Endothelial cell (in vitro differentiated cells): ENCODE data around the gene SDK2. TPM values are rescaled to one million over a fixed set of nuclear protein-coding genes. Genes with fewer than 3 reads are reported as not detected.

Experiments used
- DNase-seq: peaks from one replicate; pipeline ENCODE4 v3.0.0; 2021; ENCODE audit warnings: low spot score
- H3K27ac Mint-ChIP-seq: one replicate; pipeline ENCODE4 v1.8.0; 2021; ENCODE audit warnings: mixed read lengths, inconsistent platforms; ENCODE audit not compliant: unreplicated experiment
- H3K27me3 Mint-ChIP-seq: one replicate; pipeline ENCODE4 v1.8.0; 2021; ENCODE audit warnings: mild to moderate bottlenecking, moderate library complexity, mixed read lengths, inconsistent platforms; ENCODE audit not compliant: unreplicated experiment
- H3K36me3 Mint-ChIP-seq: one replicate; pipeline ENCODE4 v1.8.0; 2021; ENCODE audit warnings: mild to moderate bottlenecking, low read depth, mixed read lengths, inconsistent platforms; ENCODE audit not compliant: unreplicated experiment
- H3K4me1 Mint-ChIP-seq: one replicate; pipeline ENCODE4 v1.8.0; 2021; ENCODE audit warnings: mild to moderate bottlenecking, mixed read lengths, inconsistent platforms; ENCODE audit not compliant: unreplicated experiment
- H3K4me3 Mint-ChIP-seq: one replicate; pipeline ENCODE4 v1.8.0; 2021; ENCODE audit warnings: mild to moderate bottlenecking, mixed read lengths, inconsistent platforms; ENCODE audit not compliant: unreplicated experiment
- H3K9me3 Mint-ChIP-seq: one replicate; pipeline ENCODE4 v1.8.0; 2021; ENCODE audit warnings: mixed read lengths, inconsistent platforms; ENCODE audit not compliant: unreplicated experiment
- total RNA-seq: library from RNA; stranded (reverse); fragmentation: NEBNext Ultra II Directional; extraction: Animal tissue kit (Norgen Biotek cat#: 25700); gene quantifications from one replicate; pipeline ENCODE4 v1.2.1, GENCODE V29; 2021; ENCODE audit not compliant: unreplicated experiment
- TF ChIP-seq, protein P1 (sequence below): fragments of 200-600 bp; sonication (generic); IDR thresholded peaks from one replicate; pipeline ENCODE4 v1.5.0; 2021; ENCODE audit warnings: antibody characterized with exemption; ENCODE audit not compliant: unreplicated experiment

The SDK2 gene
- total RNA-seq, 1 donor from 2014 or later, result 2.4 TPM

DNA sequence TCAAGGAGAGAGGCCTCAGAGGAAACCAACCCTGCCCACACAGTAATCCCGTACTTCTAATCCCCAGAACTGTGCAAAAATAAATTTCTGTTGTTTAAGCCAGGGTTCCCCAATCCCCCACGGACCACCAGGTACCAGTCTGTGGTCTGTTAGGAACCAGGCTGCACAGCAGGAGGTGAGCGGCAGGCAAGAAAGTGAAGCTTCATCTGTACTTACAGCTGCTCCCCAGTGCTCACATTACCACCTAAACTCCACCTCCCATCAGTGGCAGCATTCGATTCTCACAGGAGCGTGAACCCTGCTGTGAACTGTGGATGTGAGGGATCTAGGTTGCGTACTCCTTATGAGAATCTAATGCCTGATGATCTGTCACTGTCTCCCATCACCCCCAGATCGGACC lies 231.3 kb downstream of the SDK2 start:
- Mint-ChIP-seq H3K4me3 (no peak overlapping the region), H3K27ac (no peak overlapping the region), H3K36me3 (no peaks in the 10 kb centered on the region), H3K27me3 (peaks cover 2% of the 10 kb centered on the region), H3K9me3 (no peaks in the 10 kb centered on the region), H3K4me1 (peaks cover 5% of the 10 kb centered on the region)
- TF ChIP-seq, protein P1, sequence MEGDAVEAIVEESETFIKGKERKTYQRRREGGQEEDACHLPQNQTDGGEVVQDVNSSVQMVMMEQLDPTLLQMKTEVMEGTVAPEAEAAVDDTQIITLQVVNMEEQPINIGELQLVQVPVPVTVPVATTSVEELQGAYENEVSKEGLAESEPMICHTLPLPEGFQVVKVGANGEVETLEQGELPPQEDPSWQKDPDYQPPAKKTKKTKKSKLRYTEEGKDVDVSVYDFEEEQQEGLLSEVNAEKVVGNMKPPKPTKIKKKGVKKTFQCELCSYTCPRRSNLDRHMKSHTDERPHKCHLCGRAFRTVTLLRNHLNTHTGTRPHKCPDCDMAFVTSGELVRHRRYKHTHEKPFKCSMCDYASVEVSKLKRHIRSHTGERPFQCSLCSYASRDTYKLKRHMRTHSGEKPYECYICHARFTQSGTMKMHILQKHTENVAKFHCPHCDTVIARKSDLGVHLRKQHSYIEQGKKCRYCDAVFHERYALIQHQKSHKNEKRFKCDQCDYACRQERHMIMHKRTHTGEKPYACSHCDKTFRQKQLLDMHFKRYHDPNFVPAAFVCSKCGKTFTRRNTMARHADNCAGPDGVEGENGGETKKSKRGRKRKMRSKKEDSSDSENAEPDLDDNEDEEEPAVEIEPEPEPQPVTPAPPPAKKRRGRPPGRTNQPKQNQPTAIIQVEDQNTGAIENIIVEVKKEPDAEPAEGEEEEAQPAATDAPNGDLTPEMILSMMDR, result no peak
- no peak for DNase-seq

DNA sequence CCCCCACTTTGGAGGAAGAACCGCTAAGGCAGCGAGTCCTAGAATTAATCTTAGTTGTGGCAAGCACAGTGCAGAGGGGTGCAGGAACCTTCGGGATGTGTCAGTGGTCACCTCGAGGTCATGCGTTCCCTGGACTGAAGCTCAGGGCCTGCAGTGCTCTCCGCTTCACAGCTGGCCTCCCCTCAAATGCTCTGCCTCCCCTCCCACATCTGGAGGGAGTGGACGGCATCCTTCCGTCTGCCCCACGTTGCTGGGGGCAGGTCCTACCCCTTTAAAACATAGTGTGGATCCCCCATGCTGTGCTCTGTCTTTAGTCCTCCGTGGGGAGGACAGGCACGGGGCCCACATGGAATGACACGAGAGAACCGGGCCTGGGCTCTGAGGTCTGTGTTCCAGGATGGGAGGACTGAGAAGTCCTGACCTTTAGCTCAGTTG lies 232.9 kb downstream of the SDK2 start:
- Mint-ChIP-seq H3K27ac (no peak overlapping the region), H3K4me3 (no peak overlapping the region)
- no peak for DNase-seq

DNA sequence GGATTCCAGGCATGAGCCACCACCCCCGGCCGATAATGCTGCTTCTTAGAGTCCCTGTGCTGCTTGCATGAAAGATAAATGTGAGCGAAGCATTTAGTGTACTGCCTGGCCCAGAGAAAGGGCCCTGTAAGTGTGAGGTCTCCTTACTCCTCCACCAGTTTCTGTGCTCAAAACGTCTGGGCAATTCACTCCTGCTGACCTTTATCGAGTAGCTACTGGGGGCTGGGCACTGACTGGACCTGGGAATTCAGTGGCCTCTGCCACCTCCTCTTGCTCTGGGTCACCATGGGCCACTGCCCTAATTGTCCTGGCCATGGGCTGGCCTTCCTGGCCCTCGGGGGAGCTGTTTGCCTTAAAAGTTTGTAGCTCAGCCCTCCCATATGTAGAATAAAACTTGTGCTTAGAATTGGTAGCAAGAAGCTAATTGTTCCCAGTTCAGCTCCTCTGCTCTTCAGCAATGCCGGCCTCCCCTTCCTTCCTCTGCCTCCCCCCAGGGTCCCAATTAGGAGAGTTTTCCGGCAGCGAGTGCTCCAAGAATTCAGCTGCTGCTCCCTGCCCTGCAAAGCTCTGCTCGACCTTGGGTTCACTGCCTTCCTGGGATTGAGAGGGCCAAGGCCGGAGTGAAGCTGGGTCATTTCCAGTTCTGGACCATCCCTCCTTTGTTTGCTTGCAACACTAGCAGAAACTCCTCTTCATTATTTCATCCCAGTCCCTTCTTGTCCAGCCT lies 233.5 kb downstream of the SDK2 start:
- no peaks in the 10 kb centered on the region for H3K9me3 Mint-ChIP-seq

More for the DNA sequence above, 232.9 kb downstream of the SDK2 start:
- H3K36me3 Mint-ChIP-seq, result no peaks in the 10 kb centered on the region
- H3K27me3 Mint-ChIP-seq, result peaks cover 2% of the 10 kb centered on the region
- TF ChIP-seq, protein P1, result no peak
- H3K9me3 Mint-ChIP-seq, result no peaks in the 10 kb centered on the region
- H3K4me1 Mint-ChIP-seq, result peaks cover 5% of the 10 kb centered on the region

DNA sequence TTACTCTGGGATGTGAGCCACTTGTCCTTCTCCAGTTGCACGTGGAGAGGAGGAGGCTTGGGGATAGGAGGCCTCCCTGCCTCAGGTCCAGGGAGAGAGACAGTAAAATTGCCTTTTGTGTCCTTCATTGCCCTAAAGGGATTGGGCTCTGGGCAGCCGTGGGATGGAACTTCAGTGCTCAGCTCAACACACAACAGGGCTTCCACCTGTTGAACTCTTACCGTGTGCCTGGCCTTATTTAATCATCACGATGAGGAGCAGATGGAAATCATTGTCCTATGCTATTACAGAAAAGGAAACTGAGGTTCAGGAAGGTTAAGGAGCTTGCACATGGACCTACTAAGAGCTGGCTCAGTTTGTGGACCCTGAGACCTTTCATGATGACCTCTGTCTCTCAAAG lies 240.0 kb downstream of the SDK2 start:
- Mint-ChIP-seq H3K4me3 (no peak overlapping the region), H3K9me3 (no peaks in the 10 kb centered on the region), H3K27me3 (no peaks in the 10 kb centered on the region), H3K27ac (no peak overlapping the region), H3K36me3 (no peaks in the 10 kb centered on the region), H3K4me1 (no peaks in the 10 kb centered on the region)
- TF ChIP-seq, protein P1, result no peak
- no peak for DNase-seq

More for the DNA sequence above, 233.5 kb downstream of the SDK2 start:
- peaks cover 5% of the 10 kb centered on the region for H3K4me1 Mint-ChIP-seq
- H3K27me3 Mint-ChIP-seq, result peaks cover 2% of the 10 kb centered on the region
- H3K4me3 Mint-ChIP-seq, result no peak overlapping the region
- TF ChIP-seq, protein P1, result no peak
- no peak overlapping the region for H3K27ac Mint-ChIP-seq
- no peaks in the 10 kb centered on the region for H3K36me3 Mint-ChIP-seq
- DNase-seq, result no peak

DNA sequence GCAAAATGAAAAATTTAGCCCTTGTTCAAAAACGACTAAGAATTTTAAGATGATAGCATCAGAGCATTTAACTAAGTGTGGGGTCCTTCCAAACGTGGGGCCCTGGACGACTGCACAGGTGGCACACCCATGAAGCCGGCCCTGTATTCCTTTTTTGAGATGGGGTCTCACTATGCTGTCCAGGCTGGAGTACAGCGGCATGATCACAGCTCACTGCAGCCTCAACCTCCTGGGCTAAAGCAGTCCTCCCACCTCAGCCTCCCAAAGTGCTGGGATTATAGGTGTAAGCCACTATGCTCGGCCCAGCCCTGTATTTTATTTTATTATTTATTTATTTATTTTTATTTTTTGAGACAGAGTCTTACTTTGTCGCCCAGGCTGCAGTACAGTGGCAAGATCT lies 241.8 kb downstream of the SDK2 start:
- no peaks in the 10 kb centered on the region for H3K4me1 Mint-ChIP-seq
- no peaks in the 10 kb centered on the region for H3K9me3 Mint-ChIP-seq
- H3K27me3 Mint-ChIP-seq, result peaks cover 2% of the 10 kb centered on the region
- H3K4me3 Mint-ChIP-seq, result no peak overlapping the region
- H3K27ac Mint-ChIP-seq, result no peak overlapping the region
- DNase-seq, result no peak
- H3K36me3 Mint-ChIP-seq, result no peaks in the 10 kb centered on the region
- TF ChIP-seq, protein P1, result no peak
